ENCODE measurements around the gene RTP1. TPM values are rescaled to one million over a fixed set of nuclear protein-coding genes. Genes with fewer than 3 reads are reported as not detected.

Gene RTP1
- polyA plus RNA-seq, 2 donors, result 0.01 TPM; not detected in 1

DNA sequence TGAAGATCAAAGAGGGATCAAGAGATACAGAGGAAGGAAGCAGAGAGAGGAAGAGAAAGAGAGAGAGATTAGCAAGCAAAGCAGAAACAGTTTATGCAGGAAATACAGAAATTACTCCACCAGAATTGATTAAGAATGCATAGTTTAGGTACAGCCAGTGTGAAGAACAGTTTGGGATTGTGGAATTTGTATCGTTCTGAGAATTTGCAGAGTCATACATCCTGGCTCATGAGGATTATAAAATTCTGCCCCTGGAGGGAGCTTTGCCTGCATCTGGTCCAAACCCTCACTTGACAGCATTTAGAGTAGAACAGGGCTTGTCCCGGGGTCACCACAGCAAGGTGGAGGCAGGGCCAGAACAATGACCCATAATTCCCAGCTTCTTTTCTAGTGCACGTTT, 50.1 kb downstream of the RTP1 start:
- Histone ChIP-seq H3K27ac (ENCODE audit: low read depth in 2 of 2, low read length in 1 of 2) (no peak overlapping the region), H3K4me3 (ENCODE audit: low read depth in 1 of 2, low read length in 2 of 2) (no peak overlapping the region), H3K9me3 (ENCODE audit: control insufficient read depth in 2 of 2, insufficient read depth in 1 of 2, low read depth in 1 of 2, low read length in 1 of 2) (no peaks in the 10 kb centered on the region), H3K27me3 (ENCODE audit: control insufficient read depth in 1 of 2, insufficient read depth in 2 of 2, low read length in 2 of 2) (no peaks in the 10 kb centered on the region), H3K36me3 (ENCODE audit: control insufficient read depth in 2 of 2, insufficient read depth in 2 of 2, low read length in 1 of 2) (no peaks in the 10 kb centered on the region), H3K4me1 (ENCODE audit: control insufficient read depth in 2 of 2, insufficient read depth in 2 of 2, low read length in 1 of 2) (no peaks in the 10 kb centered on the region)
- 40 to 54% methylated on average over 3 of the region's 3 CpGs for WGBS, 2 donors

Other genes starting within 250 kb of the RTP1 start
- 10 to 100 TPM in 1 of 2 donors, 1 to 10 TPM in 1; 1.4 to 11.8 TPM for gene RPL39L, start 58.0 kb upstream of the RTP1 start, polyA plus RNA-seq
- gene MASP1, start 94.3 kb downstream of the RTP1 start, polyA plus RNA-seq, result under 1 TPM; 0.14 to 0.93 TPM
- 1 to 10 TPM in 1 of 2 donors, under 1 TPM in 1; 0.90 to 1.2 TPM for gene RTP4, start 170.9 kb downstream of the RTP1 start, polyA plus RNA-seq